NCI-H1048 (cell line): ENCODE results near the gene SLC22A24.
"Not testable (repeated sequence)": the region's sequence is repeated elsewhere in the genome, so short reads cannot be mapped to it uniquely, and the experiment has no call there.

Source experiments
- DNase-seq: peaks from one replicate; lab custom pipeline; 2025; lab: John Stamatoyannopoulos, UW

SLC22A24 gene, protein sequence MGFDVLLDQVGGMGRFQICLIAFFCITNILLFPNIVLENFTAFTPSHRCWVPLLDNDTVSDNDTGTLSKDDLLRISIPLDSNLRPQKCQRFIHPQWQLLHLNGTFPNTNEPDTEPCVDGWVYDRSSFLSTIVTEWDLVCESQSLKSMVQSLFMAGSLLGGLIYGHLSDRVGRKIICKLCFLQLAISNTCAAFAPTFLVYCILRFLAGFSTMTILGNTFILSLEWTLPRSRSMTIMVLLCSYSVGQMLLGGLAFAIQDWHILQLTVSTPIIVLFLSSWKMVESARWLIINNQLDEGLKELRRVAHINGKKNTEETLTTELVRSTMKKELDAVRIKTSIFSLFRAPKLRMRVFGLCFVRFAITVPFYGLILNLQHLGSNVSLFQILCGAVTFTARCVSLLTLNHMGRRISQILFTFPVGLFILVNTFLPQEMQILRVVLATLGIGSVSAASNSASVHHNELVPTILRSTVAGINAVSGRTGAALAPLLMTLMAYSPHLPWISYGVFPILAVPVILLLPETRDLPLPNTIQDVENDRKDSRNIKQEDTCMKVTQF

GRCh38 chr11:63144121-63144520 lies at the start of gene SLC22A24:
Gene SLC22A24, minus strand, starts transcription at chr11:63144221. Its CDS starts 442 bp downstream, at chr11:63143779.
- no peak for DNase-seq

DNA sequence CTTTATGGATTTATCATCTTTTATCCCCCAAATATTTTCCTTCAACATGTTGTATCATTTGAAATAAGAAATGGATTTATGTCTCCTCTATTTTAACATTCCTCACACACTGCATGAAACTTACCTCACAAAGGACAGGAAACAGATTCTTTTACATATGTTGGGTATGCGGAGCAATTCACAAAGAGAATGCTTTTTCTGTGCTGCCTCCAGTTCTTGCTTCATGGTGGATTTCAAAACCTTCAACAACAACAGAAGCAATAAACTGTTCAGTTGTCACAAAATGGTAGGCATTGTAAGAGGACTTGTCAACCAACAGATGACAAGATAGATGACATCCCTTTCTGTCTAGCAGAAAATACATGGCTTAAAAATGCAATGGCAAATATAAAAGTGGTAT lies 36.5 kb upstream of the SLC22A24 start:
- DNase-seq, result no peak

DNA sequence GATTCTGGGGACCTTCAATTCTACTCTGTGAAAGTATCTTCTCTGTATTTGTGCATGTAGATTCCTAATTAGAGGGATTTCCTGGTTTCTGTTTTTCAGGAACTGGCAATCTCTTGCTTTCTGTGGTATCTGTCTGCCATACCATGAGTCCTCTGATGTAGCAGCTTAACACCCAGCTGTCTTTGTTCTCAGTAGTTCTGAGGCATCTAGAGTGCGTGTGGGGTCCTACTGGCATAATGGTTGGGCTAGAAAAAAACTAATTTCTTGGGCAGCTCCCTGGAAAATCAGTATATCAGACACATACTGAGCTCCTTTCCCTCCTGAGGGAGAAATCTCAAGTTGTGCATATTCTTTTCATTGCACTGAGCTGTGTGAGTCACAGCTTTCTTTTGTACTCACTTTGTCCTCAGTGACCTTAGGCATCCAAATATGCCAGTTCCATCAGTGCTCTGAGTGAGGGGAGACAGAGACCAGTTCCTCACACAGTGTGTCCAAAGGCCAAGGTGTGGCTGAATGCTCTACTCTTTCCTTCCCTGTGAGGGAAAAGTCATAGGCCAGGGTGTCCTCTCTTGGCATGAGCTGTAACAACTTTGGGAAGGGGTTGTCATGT lies 35.5 kb upstream of the SLC22A24 start:
- DNase-seq, result no peak

DNA sequence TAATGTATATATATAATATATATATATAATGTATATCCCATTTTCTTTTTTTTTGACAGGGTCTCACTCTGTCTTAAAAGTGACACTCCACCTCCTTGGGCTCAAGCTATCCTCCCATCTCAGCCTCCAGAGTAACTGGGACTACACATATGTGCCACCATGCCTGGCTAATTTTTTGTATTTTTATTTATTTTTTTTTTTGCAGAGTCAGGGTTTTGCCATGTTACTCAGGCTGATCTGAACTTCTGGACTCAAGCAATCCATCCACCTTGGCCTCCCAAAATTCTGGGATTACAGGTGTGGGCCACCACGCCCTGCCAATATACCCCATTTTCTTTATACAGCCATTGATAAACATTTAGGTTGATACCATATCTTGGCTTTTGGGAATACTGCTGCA lies 33.9 kb upstream of the SLC22A24 start:
- DNase-seq, result no peak

DNA sequence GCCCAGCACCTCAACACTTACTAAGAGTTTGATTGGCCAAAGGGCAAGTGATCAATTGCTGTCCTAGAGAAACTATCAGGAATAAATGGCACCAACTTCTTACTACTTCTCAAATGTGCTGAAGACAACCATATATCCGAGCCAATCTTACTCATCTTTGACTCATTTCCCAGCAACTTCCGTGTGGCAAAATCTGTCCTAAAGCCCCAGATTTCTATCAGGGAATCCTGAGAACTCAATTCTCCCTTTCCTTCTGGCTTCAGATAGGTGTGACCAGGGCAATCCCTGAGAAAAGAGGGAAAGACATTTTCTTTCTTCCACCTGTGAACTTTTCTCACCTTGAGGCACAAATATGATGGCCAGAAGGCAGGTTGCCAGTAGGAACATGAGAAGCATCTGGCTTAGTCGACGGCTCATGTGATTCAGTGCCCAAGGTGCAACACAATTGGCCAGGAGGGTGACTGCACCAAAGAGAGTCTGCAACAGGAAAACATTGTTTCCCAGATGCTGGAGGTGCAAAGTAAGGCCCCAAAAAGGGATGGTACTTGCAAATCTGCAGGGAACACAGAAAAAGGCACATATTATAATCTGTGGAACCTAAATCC lies 21.8 kb upstream of the SLC22A24 start:
- no peak for DNase-seq

DNA sequence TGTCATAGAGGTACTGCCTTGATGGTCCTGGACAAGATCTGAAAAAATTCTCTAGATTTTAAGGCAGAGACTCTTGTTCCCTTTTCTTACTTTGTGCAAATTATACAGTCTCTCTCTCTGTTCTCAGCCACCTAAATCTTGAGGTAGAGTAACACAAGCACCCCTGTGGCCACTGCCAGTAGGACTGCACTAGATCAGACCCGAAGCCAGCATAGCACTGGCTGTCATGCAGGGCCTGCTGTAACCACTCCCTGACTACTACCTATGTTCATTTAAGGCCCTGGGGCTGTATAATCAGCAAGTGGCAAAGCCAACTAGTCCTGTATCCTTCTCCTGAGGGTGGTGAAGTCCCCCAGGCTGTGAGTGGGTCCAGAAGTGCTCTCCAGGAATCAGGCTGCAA lies 11.8 kb upstream of the SLC22A24 start:
- DNase-seq, result no peak

GRCh38 chr11:63146581-63146980 lies 2.6 kb upstream of the SLC22A24 start:
- DNase-seq, result no peak

DNA sequence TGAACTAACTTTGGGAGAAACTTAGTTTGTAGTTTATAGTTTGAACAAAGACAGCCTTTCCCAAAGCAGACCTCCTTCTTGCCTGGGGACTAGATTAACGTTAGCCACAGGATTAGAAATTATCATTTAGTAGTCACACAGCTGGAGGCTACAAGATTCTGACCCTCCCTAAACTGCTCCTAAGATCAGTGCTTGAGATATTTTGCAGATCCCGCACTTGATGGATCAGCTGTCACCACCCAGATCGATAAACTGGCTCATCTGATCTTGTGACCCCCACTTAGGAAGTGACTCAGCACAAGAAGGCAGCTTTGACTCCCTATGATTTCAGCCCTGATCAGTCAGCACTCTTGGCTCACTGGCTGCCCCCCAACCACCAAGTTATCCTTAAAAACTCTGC lies 1.6 kb downstream of the SLC22A24 start:
- DNase-seq, result no peak

DNA sequence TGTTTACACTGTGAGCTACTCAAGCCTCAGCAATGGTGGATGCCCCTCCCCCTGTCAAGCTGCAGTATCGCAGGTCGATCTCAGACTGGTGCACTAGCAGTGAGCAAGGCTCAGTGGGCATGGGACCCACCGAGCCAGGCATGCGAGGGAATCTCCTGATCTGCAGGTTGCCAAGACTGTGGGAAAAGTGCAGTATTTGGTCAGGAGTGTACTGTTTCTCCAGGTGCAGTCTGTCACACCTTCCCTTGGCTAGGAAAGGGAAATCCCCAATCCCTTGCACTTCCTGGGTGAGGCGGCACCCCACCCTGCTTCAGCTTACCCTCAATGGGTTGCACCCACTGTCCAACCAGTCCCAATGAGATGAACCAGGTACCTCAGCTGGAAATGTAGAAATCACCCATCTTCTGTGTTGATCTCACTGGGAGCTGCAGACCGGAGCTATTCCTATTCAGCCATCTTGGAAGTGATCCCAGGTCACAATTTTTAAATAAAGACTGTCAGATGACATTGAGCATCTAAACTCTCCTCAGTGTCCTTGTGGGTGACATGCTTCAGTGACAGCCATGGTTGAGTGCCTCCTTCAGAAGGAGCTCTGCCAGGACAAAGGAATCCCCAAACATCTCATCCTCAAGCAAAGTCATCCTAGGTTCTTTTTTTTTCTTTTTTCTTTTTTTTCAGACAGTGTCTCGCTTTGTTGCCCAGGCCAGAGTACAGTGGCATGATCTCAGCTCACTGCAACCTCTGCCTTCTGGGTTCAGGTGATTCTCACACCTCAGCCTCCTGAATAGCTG lies 10.8 kb downstream of the SLC22A24 start:
- no peak for DNase-seq

DNA sequence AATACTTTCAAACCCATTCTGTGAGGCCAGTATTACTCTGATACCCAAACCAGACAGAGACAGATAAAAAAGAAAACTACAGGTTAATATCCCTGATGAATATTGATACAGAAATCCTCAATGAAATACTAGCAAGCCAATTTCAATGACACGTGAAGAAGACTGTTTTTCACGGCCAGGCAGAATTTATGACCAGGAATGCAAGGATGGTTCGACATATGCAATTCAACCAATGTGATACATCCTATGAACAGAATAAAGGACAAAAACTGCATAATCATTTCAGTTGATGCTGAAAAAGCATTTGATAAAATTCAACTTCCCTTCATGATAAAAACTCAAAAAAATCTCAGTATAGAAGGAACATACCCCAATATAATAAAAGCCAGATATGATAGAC lies 44.5 kb downstream of the SLC22A24 start:
- DNase-seq, result no peak

DNA sequence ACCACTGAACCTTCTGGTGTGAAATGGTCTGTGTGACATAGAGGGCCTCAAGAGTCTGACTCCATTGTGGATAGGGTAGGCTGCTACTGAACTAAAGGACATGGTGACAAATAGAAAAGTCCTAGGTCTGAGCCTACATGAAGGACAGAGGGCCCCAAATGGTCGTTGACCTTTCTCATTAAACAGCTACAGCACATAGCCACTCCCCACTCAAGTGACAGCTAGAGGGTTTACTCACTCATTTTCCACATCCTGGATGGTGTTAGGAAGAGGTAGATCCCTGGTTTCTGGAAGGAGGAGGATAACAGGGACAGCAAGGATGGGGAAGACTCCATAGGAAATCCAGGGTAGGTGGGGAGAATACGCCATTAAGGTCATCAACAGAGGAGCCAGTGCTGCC lies 63.3 kb downstream of the SLC22A24 start:
- DNase-seq, result no peak

- not testable (repeated sequence) for DNase-seq
Observed at GRCh38 chr11:63046203-63046602, 97.8 kb downstream of the SLC22A24 start.

- DNase-seq, result no peak
Observed at GRCh38 chr11:63042596-63042995, 101.4 kb downstream of the SLC22A24 start.

- no peak for DNase-seq
Observed at GRCh38 chr11:63032457-63032856, 111.6 kb downstream of the SLC22A24 start.
